Osteocyte (in vitro differentiated cells): ENCODE results near the gene ZMIZ1. TPM values are rescaled to one million over a fixed set of nuclear protein-coding genes. Genes with fewer than 3 reads are reported as not detected.

ENCODE experiments used
- DNase-seq: peaks from one replicate; pipeline ENCODE4 v3.0.0; 2021; ENCODE audit warnings: mixed read lengths; ENCODE audit not compliant: unreplicated experiment; ENCODE audit errors: extremely low spot score
- H3K27ac Mint-ChIP-seq: one replicate; pipeline ENCODE4 v1.8.0; 2021; ENCODE audit warnings: mild to moderate bottlenecking, mixed read lengths; ENCODE audit not compliant: unreplicated experiment
- H3K27me3 Mint-ChIP-seq: one replicate; pipeline ENCODE4 v1.8.0; 2021; ENCODE audit warnings: mixed read lengths; ENCODE audit not compliant: unreplicated experiment
- H3K36me3 Mint-ChIP-seq: one replicate; pipeline ENCODE4 v1.8.0; 2021; ENCODE audit warnings: mixed read lengths; ENCODE audit not compliant: unreplicated experiment
- H3K4me1 Mint-ChIP-seq: one replicate; pipeline ENCODE4 v1.8.0; 2021; ENCODE audit warnings: mixed read lengths; ENCODE audit not compliant: unreplicated experiment
- H3K4me3 Mint-ChIP-seq: one replicate; pipeline ENCODE4 v1.8.0; 2021; ENCODE audit warnings: mild to moderate bottlenecking, moderate library complexity, mixed read lengths; ENCODE audit not compliant: unreplicated experiment
- H3K9me3 Mint-ChIP-seq: one replicate; pipeline ENCODE4 v1.8.0; 2021; ENCODE audit warnings: mixed read lengths; ENCODE audit not compliant: unreplicated experiment
- CTCF ChIP-seq: fragments of 200-600 bp; sonication (generic); IDR thresholded peaks from 2 replicates; pipeline ENCODE4 v1.5.0; 2021; ENCODE audit warnings: antibody characterized with exemption, mild to moderate bottlenecking, moderate library complexity
- total RNA-seq: library from RNA; stranded (reverse); gene quantifications from 2 replicates; pipeline ENCODE4 v1.2.1, GENCODE V29; 2021

The ZMIZ1 gene
- total RNA-seq, 1 donor from 2014 or later = 90.5 TPM

GRCh38 chr10:79131836-79132631, 63.3 kb downstream of the ZMIZ1 start:
- TF ChIP-seq CTCF = no peak
- no peak overlapping the region for H3K4me3 Mint-ChIP-seq
- H3K27ac Mint-ChIP-seq = no peak overlapping the region
- H3K36me3 Mint-ChIP-seq = peaks cover 16% of the 10 kb centered on the region
- no peaks in the 10 kb centered on the region for H3K27me3 Mint-ChIP-seq
- peaks cover 67% of the 10 kb centered on the region for H3K4me1 Mint-ChIP-seq
- H3K9me3 Mint-ChIP-seq = no peaks in the 10 kb centered on the region
- DNase-seq = no peak

DNA sequence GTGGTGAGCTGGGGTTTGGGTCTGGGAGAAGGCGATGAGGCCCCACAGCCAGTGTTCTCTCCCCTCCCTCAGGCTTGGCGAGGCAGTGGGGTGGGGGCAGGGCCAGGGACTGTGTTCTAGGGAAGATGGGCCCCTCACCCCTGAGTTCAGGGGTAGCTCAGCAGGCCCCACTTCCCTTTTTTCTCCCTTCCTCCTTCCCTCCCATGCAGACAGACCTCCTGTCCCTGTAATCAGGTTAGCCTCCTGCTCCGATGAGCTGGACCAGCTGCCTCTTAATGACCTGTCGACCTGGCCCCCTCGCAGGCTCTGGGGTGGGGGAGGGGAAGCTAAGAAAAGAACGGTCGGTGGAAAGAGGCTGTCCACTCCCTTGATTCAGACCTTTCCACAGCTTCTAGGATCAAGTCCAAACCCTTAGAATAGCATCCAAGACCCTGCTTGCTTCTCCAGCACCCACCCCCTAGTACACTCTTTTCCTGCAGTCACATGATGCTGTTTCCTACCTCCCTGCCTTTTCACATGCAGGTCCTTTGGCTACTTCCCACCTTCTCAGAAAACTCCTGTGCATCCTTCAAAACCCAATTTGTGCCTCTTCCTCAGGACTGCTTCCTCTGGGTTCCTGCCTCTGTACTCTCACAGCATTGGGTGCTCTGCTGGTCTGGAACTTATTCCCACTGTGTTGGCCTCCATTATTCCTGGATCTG, 64.1 kb downstream of the ZMIZ1 start:
- no peak for DNase-seq
- H3K27me3 Mint-ChIP-seq = no peaks in the 10 kb centered on the region
- no peak for TF ChIP-seq CTCF
- peaks cover 14% of the 10 kb centered on the region for H3K36me3 Mint-ChIP-seq
- peak overlapping the region; percentile 10 for H3K27ac Mint-ChIP-seq
- no peaks in the 10 kb centered on the region for H3K9me3 Mint-ChIP-seq
- no peak overlapping the region for H3K4me3 Mint-ChIP-seq
- peaks cover 71% of the 10 kb centered on the region for H3K4me1 Mint-ChIP-seq

DNA sequence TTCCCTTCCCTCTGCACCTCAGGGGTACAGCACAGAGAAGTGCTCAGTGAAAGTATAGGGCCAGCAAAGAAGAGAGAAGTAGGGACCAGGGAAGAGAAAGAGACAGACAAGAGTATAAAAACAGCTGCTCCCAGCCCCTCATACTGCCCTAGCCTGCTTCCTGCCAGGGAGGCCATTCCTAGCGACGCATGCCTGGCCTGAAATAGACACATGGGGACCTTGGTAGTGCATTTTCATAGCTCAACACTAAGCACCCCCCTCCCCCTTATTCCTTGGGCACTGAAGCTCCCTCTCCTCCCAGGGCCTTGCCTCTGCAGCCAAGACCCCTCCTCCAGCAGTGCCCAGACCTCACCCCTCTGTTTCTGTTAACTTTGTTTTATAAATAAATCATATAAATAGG, 64.7 kb downstream of the ZMIZ1 start:
- peaks cover 10% of the 10 kb centered on the region for H3K36me3 Mint-ChIP-seq
- H3K4me3 Mint-ChIP-seq = no peak overlapping the region
- H3K27me3 Mint-ChIP-seq = no peaks in the 10 kb centered on the region
- peak overlapping the region; percentile 10 for H3K27ac Mint-ChIP-seq
- DNase-seq = no peak
- no peaks in the 10 kb centered on the region for H3K9me3 Mint-ChIP-seq
- TF ChIP-seq CTCF = no peak
- H3K4me1 Mint-ChIP-seq = peaks cover 71% of the 10 kb centered on the region

DNA sequence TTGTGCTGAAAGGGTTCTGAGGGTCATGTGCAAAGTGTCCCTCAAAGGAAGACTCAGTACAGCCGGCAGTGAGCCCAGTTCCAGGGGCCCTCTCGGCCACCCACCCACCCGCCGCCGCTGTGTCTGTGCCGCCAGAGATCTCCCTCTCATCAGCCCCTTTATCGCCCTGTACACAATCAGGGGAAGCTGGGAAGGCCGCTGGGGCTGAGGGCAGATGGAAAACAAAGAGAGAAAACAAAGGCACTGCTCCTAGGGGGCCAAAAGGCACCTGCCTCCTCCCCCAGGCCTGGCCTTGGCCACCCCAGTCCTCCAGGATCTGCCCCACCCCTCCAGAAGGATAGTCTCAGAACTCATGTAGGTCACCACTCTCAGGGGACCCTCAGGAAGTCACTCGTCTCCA, 67.0 kb downstream of the ZMIZ1 start:
- Mint-ChIP-seq H3K27ac (peak overlapping the region; percentile 96), H3K36me3 (peaks cover 14% of the 10 kb centered on the region), H3K4me3 (no peak overlapping the region), H3K4me1 (peaks cover 69% of the 10 kb centered on the region), H3K9me3 (no peaks in the 10 kb centered on the region), H3K27me3 (no peaks in the 10 kb centered on the region)
- no peak for TF ChIP-seq CTCF
- no peak for DNase-seq

DNA sequence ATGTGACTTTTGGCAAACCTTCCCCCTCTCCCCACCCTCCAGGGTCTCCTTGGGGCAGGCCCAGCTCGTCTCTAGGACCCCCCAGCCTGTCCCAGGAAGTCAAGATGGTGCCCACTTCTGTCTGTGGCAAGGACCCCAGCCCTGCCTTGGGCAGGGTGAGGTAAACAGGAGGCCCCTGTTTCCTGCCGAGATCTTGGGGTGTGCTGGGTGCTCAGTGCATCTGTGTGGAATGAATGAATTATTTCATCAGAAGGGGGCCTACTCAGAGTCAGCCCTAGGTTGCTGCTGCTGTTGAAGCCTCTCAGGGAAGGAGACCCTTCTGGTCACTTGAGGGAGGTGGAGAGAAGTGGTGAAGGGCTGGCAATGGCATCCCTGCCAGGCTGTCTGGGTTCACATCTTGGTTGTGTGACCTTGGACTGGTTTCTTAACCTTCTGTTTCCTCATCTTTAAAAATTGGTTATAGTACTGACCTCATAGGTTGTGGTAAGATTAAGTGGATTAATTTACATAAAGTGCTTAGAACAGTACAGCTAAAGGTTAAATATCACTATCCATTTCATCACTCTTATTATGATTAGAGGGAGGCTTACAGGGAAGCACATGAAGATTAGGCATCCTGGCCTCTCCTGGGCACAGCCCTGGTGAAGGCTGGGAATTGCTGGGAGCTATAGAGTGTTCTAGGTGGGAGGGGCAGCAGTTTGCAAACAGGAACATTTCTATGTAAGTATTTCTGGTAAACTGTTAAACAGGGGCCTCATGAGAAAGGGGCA, 67.7 kb downstream of the ZMIZ1 start:
- no peak for TF ChIP-seq CTCF
- Mint-ChIP-seq H3K9me3 (no peaks in the 10 kb centered on the region), H3K27ac (peak overlapping the region; percentile 96), H3K4me1 (peaks cover 65% of the 10 kb centered on the region), H3K4me3 (peak overlapping the region; percentile 39), H3K27me3 (no peaks in the 10 kb centered on the region), H3K36me3 (peaks cover 19% of the 10 kb centered on the region)
- no peak for DNase-seq
